Fibroblast of gingiva (primary cell): ENCODE measurements around the gene RBFA.

Experiments
- DNase-seq: peaks from one replicate; pipeline ENCODE4 v3.0.0-alpha.2; 2011; ENCODE audit warnings: low read depth

Gene RBFA

DNA sequence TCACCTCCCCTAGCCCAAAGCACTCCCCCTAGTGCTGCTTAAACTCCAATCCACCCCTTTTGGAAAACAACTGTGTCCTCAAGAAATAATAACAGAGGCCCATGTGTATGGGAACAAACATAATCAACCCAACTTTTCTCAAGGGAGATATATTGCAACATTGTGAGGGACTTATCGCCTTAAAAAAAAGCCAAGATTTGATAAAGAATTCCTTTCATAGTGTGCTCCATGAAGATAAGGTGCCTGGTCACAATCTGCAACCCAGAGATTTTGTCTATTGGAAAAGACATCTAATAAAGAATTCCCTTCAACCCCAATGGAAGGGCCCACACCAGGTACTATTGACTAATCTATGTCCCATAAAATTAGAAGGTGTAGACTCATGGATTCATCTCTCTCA, 4.5 kb upstream of the RBFA start:
- DNase-seq, result no peak

DNA sequence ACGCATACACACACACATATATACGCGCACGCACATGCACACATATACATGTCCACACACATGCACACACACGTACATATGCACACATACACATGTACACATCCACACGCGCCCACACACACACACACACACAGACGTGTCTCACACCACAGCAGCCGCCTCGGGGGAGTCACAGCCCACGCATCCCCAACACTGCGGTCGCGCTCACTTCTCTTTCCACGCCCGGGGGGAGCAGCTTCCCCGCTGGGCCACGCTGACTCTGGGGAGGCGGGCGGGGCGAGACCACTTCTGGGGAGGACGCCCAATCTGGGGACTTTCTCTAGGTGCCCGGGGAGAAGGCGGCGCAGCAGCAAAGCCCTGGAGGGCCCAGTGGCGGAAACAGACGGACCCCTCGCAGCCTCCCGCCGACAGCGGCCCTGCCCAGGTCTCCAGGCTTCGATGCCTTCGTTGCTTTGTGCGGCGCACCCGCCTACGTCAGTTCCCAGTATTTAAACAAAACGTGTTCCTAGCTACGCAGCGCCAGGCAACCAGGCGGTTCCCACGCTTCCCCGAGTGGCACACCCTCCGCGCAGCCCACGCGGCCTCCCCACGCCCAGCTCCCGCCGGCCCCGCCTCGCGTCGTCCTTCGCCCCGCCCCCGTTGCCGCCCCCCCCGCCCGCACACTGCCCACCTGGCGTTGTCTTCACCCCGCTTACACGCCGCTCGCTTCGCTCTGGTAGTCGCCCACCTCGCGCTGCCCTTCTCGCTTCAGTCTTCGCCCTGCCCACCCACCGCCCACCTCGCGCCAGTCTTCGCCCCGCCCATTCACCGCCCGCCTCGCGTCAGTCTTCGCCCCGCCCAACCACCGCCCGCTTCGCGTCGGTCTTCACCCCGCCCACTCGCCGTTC, 810 bp upstream of the RBFA start:
- peak; percentile 36 for DNase-seq

DNA sequence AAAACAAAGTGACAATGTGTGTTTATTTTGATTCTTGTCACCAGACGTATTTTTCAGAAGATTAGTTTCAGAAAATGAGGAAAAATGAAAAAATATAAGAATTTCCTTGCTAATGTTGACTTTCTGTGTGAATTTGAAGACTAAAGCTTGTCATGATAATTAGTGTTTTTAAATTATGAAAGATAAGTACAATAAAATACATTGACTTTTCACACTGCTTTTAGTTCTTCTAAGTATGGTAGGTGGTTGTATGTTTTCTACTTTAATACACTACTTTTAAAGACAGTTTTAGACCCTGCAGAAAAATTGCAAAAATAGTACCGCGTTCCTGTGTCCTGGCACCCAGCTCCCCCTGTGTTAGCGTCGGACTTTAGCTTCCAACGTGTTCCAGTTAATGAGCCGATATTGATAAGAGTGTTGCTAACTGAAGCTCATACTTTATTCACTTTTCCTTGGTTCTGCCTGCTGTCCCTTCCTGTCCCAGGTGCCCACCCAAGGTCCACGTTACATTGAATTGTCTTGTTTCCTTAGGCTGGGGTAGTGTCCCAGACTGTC, 695 bp downstream of the RBFA start:
- DNase-seq, result no peak

DNA sequence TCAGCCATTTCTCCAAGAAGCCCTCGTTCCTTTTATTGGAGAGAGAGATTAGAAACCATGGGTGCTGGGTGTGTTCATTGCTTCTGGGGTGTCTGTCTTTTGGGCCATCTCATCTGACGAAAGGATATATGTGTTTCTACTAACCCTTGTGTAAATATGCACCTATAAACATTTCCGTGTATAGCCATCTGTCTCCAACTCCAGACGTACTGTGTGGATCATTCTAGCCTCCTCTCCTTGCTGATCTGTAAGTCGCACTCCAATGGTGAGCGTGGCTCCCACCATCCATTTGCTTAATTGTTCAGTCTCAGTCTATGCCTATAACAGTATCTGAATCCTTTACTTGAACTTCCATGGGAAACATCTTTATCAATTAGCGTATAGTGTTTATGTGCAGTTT, 1.8 kb downstream of the RBFA start:
- DNase-seq, result no peak

DNA sequence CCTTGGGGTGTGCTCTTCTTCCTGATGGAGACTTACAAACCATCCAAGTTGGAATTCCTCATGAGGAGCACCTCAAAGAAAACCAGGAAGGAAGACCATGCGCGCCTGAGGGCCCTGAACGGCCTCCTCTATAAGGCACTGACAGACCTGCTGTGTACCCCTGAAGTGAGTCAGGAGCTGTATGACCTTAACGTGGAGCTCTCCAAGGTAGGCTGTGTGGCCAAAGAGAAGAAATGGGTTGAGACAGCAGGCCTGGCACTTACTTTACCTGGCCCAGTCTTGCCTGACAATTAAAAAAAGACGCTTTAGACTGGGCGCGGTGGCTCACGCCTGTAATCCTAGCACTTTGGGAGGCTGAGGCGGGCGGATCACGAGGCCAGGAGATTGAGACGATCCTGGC, 3.1 kb downstream of the RBFA start:
- DNase-seq, result no peak

- no peak for DNase-seq
These were observed 3.8 kb downstream of the RBFA start for GRCh38 chr18:80037869-80038630.

DNA sequence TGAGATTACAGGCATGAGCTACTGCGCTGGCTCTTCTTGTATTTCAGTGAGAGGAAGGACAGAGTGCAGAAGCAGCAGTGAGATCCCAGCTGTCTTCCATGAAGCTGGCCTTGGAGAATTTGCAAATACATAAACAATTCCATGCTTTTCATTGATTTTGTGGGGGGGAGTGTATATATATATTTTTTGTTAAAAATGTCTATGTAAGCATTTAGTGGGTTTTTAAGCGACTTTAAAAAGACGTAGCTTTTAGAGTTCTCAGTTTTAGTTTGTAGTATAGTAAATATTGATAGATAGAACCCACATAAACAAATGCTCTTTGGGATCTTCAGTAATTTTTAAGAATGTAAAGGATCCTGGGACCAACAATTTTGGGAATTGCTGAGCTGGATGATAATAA, 6.3 kb downstream of the RBFA start:
- DNase-seq, result no peak

GRCh38 chr18:80041424-80041823, 7.2 kb downstream of the RBFA start:
- DNase-seq, result no peak

- DNase-seq, result no peak
These were observed 8.6 kb downstream of the RBFA start for GRCh38 chr18:80042785-80043184.

DNA sequence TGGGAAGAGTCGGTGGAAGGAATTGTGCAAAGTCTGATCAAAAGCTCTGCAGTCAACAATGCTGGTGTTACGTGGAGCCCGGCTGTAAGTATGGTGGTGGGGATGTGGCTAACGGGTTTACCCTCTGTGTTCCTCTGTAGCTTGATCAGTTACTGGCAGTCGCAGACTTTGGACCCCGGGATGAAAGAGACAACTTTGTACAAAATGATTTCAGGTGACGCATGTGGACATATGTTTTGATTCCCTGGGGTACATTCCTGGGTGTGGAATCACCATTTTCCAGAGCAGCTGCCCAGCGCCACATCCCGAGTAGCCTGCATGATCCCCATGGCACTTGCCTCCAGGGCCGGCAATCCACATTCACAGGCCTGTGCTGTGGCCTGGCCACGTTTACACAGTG, 9.8 kb downstream of the RBFA start:
- no peak for DNase-seq

- no peak for DNase-seq
These were observed 11.8 kb downstream of the RBFA start for GRCh38 chr18:80046011-80046410.

DNA sequence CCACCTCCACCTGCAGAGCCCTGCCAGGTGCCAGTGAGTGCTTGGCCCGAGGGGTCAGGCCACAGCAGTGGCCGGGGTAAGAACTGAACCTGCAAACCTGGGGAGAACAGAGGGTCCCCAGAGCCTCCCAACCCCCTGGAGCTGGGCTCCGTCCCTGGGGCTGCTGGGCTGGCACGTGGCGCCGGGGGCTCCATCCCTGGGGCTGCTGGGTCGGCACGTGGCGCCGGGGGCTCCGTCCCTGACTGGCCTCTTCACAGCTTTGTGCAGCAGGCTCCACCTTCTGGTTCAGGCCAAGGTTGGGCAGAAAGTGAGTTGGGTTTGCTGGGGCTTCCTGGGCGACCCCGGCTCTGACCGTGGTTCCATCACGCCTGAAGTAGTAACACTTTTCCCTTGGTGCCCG, 12.2 kb downstream of the RBFA start:
- no peak for DNase-seq

DNA sequence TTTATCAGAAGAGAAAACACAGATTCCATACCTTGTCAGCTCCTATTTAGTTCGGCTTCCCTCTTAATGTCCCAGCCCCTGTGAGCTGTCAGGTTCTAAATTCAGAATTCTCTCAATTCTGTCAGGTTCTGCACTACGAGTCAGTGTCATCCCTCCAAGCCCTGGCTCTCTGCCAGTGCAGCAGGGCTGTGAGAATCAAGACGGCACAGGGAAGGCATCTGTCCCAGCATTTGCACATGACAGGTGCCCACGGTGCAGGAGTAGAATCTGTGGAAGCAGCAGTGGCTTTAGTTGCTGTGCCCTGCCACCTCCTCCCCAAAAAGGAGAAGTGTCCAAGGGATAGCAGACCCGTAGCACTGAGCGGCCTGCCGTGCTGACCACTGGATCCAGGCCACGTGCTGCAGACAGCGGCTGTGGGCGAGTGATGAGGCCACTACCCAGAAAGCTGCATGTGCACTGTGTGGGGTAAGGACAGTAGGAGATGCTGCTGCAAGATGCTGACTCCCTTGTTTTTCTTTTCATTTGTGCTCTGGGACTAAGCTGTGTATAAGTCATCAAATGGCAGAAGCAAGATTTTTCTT, 12.8 kb downstream of the RBFA start:
- no peak for DNase-seq

DNA sequence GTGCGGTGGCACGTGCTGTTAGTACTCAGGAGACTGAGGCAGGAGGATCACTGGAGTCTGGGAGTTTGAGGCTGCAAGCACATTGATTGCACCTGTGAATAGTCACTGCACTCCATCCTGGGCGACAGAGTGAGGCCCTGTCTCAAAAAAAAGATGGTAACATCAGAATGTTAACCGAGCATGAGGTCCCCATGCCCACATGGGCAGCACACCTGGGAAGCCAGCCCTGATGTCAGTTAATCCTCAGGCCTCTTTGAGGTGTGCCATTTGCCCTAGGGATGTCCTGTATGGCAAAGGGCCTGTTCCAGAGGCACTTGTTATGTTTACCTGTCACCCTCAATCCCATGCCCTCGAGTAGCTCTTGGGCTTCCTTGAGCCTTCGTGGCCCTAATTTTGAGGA, 16.6 kb downstream of the RBFA start:
- DNase-seq, result no peak

- no peak for DNase-seq
These were observed 21.9 kb downstream of the RBFA start for GRCh38 chr18:80056095-80056494.

DNA sequence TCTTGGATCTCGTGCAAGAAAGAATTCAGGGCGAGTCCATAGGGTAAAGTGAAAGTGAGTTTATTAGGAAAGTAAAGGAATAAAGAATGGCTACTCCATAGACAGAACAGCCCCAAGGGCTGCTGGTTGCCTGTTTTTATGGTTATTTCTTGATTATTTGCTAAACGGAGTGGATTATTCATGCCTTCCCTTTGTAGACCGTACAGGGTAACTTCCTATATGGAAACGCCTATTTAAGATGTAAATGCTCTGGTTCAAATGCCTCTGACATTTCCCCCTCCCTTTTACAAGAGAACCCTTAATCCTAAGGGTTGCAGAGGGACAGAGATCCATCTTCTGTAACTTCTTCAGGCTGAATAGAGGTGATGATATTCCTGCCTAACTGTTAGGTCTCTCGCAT, 25.7 kb downstream of the RBFA start:
- no peak for DNase-seq

DNA sequence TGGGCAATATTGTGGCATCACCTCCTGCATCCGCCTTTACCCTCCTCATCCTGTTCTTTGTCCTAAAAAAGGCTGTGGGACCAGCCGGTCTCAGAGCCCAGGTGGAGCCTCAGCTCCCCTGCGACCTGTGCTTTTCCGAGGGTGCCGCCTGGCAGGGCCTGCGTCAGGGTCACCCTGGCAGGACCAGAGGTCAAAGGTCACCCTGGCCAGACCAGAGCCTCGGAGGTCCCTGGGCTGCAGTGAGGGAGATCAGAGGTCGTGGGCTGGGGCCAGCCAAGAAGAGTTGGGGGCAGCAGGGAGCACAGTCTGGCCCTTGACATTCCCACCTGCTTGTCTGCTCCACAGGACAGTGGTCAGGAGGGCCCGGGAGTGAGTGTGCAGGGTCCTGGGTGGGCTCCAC, 31.5 kb downstream of the RBFA start:
- DNase-seq, result no peak

DNA sequence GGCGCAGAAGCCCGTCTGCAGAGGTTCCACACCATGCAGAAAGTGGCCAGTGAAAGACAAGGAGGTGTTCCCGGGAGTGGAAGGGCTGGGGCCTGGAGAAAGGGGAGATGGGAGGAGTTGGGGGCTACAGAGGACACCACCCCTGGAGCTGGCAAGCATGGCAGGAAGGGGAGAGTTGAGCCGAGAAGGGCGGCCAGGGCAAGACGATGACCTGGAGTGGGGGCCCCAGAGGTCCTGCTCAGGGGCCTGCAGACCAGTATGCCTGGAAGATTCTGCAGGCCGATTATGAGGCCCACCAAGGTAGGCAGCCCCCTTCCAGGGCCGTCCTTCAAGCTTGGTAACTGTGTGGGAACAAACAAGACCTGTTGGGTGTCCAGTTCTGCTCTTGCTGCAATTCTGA, 33.1 kb downstream of the RBFA start:
- no peak for DNase-seq

GRCh38 chr18:80067897-80068296, 33.7 kb downstream of the RBFA start:
- DNase-seq, result no peak

- DNase-seq, result no peak
These were observed 34.5 kb downstream of the RBFA start for GRCh38 chr18:80068571-80069272.

DNA sequence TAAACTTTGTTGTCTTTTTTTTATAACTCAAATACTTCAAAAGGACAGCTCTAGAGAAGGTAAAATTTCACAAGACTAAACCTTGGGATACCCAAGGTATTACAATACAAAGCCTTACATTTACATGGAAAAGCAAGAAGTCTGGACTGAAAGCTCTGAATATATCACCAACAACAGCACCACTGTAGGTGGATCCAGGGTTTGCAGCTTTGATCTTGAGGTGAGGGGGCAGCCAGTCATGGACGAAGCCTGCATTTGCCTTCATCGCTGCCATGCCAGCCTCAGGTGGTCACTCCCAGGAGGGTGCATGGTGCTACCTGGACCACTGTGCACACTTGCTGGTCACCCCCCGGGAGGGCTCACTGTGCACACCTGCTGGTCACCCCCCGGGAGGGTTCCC, 36.6 kb downstream of the RBFA start:
- no peak for DNase-seq

DNA sequence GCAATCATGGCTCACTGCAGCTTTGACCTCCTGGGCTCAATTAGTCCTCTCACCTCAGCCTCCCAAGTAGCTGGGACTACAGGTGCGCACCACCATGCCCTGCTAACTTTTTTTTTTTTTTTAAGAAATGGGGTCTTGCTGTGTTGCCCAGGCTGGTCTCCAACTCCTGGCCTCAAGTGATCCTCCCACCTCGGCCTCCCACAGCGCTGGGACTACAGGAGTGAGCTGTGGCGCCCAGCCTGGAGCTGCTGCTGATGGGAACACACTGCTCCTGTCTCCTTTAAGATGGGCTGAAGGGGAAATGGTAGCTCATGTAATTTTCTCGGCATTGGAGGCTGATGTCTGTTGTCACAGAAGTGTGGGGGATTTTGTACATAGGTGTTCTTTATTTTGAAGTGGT, 39.9 kb downstream of the RBFA start:
- no peak for DNase-seq
